HG03378 (cell line): Measurements from ENCODE around the gene DLX1.
"Not testable (repeated sequence)": the region's sequence is repeated elsewhere in the genome, so short reads cannot be mapped to it uniquely, and the experiment has no call there.

ENCODE experiments used
- ATAC-seq: cut with Tn5 transposase; IDR thresholded peaks from one replicate; pipeline ENCODE4 v1.9.1; 2021; ENCODE audit warnings: mild to moderate bottlenecking, moderate library complexity; ENCODE audit not compliant: unreplicated experiment

Gene DLX1

GRCh38 chr2:172109256-172109987 lies 24.1 kb downstream of the DLX1 start:
- no peak for ATAC-seq

- ATAC-seq = no peak
Measured at GRCh38 chr2:172109988-172110811, 24.9 kb downstream of the DLX1 start.

GRCh38 chr2:172113617-172114016 lies 28.3 kb downstream of the DLX1 start:
- no peak for ATAC-seq

- not testable (repeated sequence) for ATAC-seq
Measured at GRCh38 chr2:172114176-172114575, 28.9 kb downstream of the DLX1 start.

- ATAC-seq = no peak
Measured at GRCh38 chr2:172114579-172114978, 29.3 kb downstream of the DLX1 start.

- no peak for ATAC-seq
Measured at GRCh38 chr2:172116107-172116506, 30.8 kb downstream of the DLX1 start.

- ATAC-seq = no peak
Measured at GRCh38 chr2:172119089-172119488, 33.8 kb downstream of the DLX1 start.

GRCh38 chr2:172120118-172120517 lies 34.8 kb downstream of the DLX1 start:
- no peak for ATAC-seq

GRCh38 chr2:172128484-172128883 lies 43.2 kb downstream of the DLX1 start:
- no peak for ATAC-seq

- ATAC-seq = no peak
Measured at GRCh38 chr2:172129404-172129803, 44.1 kb downstream of the DLX1 start.

- no peak for ATAC-seq
Measured at GRCh38 chr2:172131713-172132555, 46.6 kb downstream of the DLX1 start.

- no peak for ATAC-seq
Measured at GRCh38 chr2:172134270-172134669, 49.0 kb downstream of the DLX1 start.

GRCh38 chr2:172135446-172135845 lies 50.1 kb downstream of the DLX1 start:
- ATAC-seq = no peak

- no peak for ATAC-seq
Measured at GRCh38 chr2:172137109-172137508, 51.8 kb downstream of the DLX1 start.

GRCh38 chr2:172137943-172138342 lies 52.6 kb downstream of the DLX1 start:
- no peak for ATAC-seq

GRCh38 chr2:172138727-172139126 lies 53.4 kb downstream of the DLX1 start:
- not testable (repeated sequence) for ATAC-seq
